ENCODE results near the gene C10orf88.

C10orf88 gene

DNA sequence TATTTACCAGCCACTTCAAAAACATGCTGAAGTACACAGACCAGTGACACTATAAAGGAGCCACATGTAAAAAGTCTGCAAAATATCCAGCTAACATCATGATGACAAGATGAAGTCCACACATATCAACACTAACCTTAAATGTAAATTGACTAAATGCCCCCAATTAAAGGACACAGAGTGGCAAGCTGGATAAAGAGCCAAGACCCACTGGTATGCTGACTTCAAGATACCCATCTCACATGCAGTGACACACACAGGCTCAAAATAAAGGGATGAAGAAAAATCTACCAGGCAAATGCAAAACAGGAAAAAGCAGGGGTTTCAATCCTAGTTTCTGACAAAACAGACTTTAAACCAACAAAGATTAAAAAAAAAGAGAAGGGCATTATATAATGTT is 12.9 kb upstream of the C10orf88 start:
- Histone ChIP-seq H2AK5ac (ENCODE audit: low read depth, low read length) (no peak overlapping the region), H3K36me3 (replicated peaks in 1 of 2; ENCODE audit: control insufficient read depth in 2 of 2, insufficient read depth in 2 of 2, low read length in 2 of 2) (peaks cover 0 to 9% of the 10 kb centered on the region in 2 donors), H3K4ac (ENCODE audit: low read length) (no peak overlapping the region), H3K4me3 (ENCODE audit: low read length in 2 of 2) (no peak overlapping the region), H3K27me3 (ENCODE audit: control insufficient read depth in 3 of 3, insufficient read depth in 3 of 3, low read depth in 1 of 3, low read length in 3 of 3) (no peaks in the 10 kb centered on the region), H3K79me1 (ENCODE audit: low read depth, low read length) (no peaks in the 10 kb centered on the region), H2BK120ac (ENCODE audit: low read depth, low read length) (no peak overlapping the region), H3K4me1 (ENCODE audit: control insufficient read depth in 2 of 2, insufficient read depth in 1 of 2, low read depth in 1 of 2, low read length in 2 of 2) (no peaks in the 10 kb centered on the region), H4K8ac (ENCODE audit: low read depth, low read length) (no peak overlapping the region), H2BK12ac (ENCODE audit: low read length) (no peak overlapping the region), H2BK5ac (ENCODE audit: low read length) (no peak overlapping the region), H3K9me3 (replicated peaks in 1 of 2; ENCODE audit: control insufficient read depth in 2 of 2, insufficient read depth in 1 of 2, low read depth in 1 of 2, low read length in 2 of 2) (peaks cover 0 to 25% of the 10 kb centered on the region in 2 donors), H3K18ac (ENCODE audit: low read length) (no peak overlapping the region), H2AFZ (ENCODE audit: low read length) (no peak overlapping the region), H3K27ac (replicated peaks; ENCODE audit: low read length) (no peak overlapping the region), H3K9ac (ENCODE audit: low read depth, low read length, poor library complexity) (no peak overlapping the region), H2BK15ac (ENCODE audit: low read length) (no peak overlapping the region), H3K14ac (ENCODE audit: low read length) (no peak overlapping the region), H3K23ac (ENCODE audit: low read depth, low read length, poor library complexity) (no peak overlapping the region), H4K91ac (ENCODE audit: low read depth, low read length, poor library complexity) (no peak overlapping the region), H3K4me2 (ENCODE audit: insufficient read depth, low read length, poor library complexity, severe bottlenecking) (no peak overlapping the region)
- DNase-seq (ENCODE audit: low spot score) = no peak

DNA sequence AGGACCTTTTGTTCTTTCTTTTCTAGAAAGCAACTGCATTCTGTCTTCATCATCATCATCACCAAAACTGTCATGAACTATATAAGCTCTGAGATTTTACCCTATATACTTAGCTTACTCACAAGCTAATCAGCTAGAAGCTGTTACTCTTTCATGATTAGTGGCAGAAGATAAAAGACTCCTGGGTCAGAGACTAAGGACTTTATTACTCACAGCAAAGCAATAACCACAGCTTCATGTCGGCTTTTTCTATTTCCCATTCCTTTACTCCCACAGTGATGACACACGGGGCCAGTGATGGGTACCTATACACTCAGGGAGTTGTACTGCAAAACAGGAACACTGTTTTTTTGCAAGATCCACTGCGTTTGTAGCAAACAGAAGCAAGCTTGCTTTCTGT is 8.4 kb upstream of the C10orf88 start:
- Histone ChIP-seq H4K8ac (ENCODE audit: low read depth, low read length) (no peak overlapping the region), H3K27ac (replicated peaks; ENCODE audit: low read length) (no peak overlapping the region), H3K9me3 (replicated peaks in 1 of 2; ENCODE audit: control insufficient read depth in 2 of 2, insufficient read depth in 1 of 2, low read depth in 1 of 2, low read length in 2 of 2) (peaks cover 0 to 20% of the 10 kb centered on the region in 2 donors), H4K91ac (ENCODE audit: low read depth, low read length, poor library complexity) (no peak overlapping the region), H2BK120ac (ENCODE audit: low read depth, low read length) (no peak overlapping the region), H2BK12ac (ENCODE audit: low read length) (no peak overlapping the region), H3K4me1 (ENCODE audit: control insufficient read depth in 2 of 2, insufficient read depth in 1 of 2, low read depth in 1 of 2, low read length in 2 of 2) (no peaks in the 10 kb centered on the region), H3K23ac (ENCODE audit: low read depth, low read length, poor library complexity) (no peak overlapping the region), H2BK15ac (ENCODE audit: low read length) (no peak overlapping the region), H3K18ac (ENCODE audit: low read length) (no peak overlapping the region), H3K36me3 (replicated peaks in 1 of 2; ENCODE audit: control insufficient read depth in 2 of 2, insufficient read depth in 2 of 2, low read length in 2 of 2) (peaks cover 0 to 9% of the 10 kb centered on the region in 2 donors), H2AK5ac (ENCODE audit: low read depth, low read length) (no peak overlapping the region), H3K79me1 (ENCODE audit: low read depth, low read length) (no peaks in the 10 kb centered on the region), H3K4me2 (ENCODE audit: insufficient read depth, low read length, poor library complexity, severe bottlenecking) (no peak overlapping the region), H3K4me3 (ENCODE audit: low read length in 2 of 2) (no peak overlapping the region), H2BK5ac (ENCODE audit: low read length) (no peak overlapping the region), H3K4ac (ENCODE audit: low read length) (no peak overlapping the region), H2AFZ (ENCODE audit: low read length) (no peak overlapping the region), H3K27me3 (ENCODE audit: control insufficient read depth in 3 of 3, insufficient read depth in 3 of 3, low read depth in 1 of 3, low read length in 3 of 3) (no peaks in the 10 kb centered on the region), H3K9ac (ENCODE audit: low read depth, low read length, poor library complexity) (no peak overlapping the region), H3K14ac (ENCODE audit: low read length) (no peak overlapping the region)
- no peak for DNase-seq (ENCODE audit: low spot score)
- WGBS, 2 donors (ENCODE audit: extremely low coverage in 2 of 2, insufficient read length in 2 of 2, insufficient replicate concordance in 1 of 2) = no CpG with 5 or more reads among the region's 3 CpGs

DNA sequence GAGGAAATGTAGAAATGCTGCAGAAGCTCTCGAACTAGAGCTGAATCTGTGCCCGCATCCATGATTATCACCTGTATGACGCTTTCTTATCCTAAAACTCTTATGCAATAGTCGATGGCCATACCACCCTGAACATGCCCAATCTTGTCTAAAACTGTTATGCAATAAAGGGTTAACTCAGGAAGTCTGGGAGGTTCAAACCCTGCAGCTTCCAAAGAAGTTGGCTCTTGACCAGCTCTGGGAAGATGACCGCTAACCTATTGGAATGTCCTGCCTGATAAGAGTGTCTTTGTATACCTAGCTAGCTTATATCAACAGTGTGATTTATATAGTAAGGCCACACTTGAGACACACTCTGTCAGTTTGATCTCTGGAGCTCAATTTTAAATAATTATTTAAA is 3.4 kb upstream of the C10orf88 start:
- Histone ChIP-seq H3K4me2 (ENCODE audit: insufficient read depth, low read length, poor library complexity, severe bottlenecking) (no peak overlapping the region), H3K27me3 (ENCODE audit: control insufficient read depth in 3 of 3, insufficient read depth in 3 of 3, low read depth in 1 of 3, low read length in 3 of 3) (no peaks in the 10 kb centered on the region), H2BK5ac (ENCODE audit: low read length) (no peak overlapping the region)

GRCh38 chr10:122955892-122956291 is 1.9 kb upstream of the C10orf88 start:
- Histone ChIP-seq H2BK12ac (ENCODE audit: low read length) (no peak overlapping the region), H3K4me3 (ENCODE audit: low read length in 2 of 2) (no peak overlapping the region), H2BK120ac (ENCODE audit: low read depth, low read length) (no peak overlapping the region), H2BK15ac (ENCODE audit: low read length) (no peak overlapping the region), H2AK5ac (ENCODE audit: low read depth, low read length) (no peak overlapping the region), H3K23ac (ENCODE audit: low read depth, low read length, poor library complexity) (no peak overlapping the region), H3K9me3 (replicated peaks in 1 of 2; ENCODE audit: control insufficient read depth in 2 of 2, insufficient read depth in 1 of 2, low read depth in 1 of 2, low read length in 2 of 2) (peaks cover 3 to 5% of the 10 kb centered on the region in 2 donors), H3K4me2 (ENCODE audit: insufficient read depth, low read length, poor library complexity, severe bottlenecking) (no peak overlapping the region), H3K18ac (ENCODE audit: low read length) (no peak overlapping the region), H4K8ac (ENCODE audit: low read depth, low read length) (no peak overlapping the region), H3K14ac (ENCODE audit: low read length) (no peak overlapping the region), H2AFZ (ENCODE audit: low read length) (no peak overlapping the region), H3K4ac (ENCODE audit: low read length) (no peak overlapping the region), H3K27ac (replicated peaks; ENCODE audit: low read length) (no peak overlapping the region), H3K9ac (ENCODE audit: low read depth, low read length, poor library complexity) (no peak overlapping the region), H3K4me1 (ENCODE audit: control insufficient read depth in 2 of 2, insufficient read depth in 1 of 2, low read depth in 1 of 2, low read length in 2 of 2) (peaks cover 2 to 3% of the 10 kb centered on the region in 2 donors), H3K27me3 (ENCODE audit: control insufficient read depth in 3 of 3, insufficient read depth in 3 of 3, low read depth in 1 of 3, low read length in 3 of 3) (no peaks in the 10 kb centered on the region), H2BK5ac (ENCODE audit: low read length) (no peak overlapping the region), H4K91ac (ENCODE audit: low read depth, low read length, poor library complexity) (no peak overlapping the region), H3K79me1 (ENCODE audit: low read depth, low read length) (no peaks in the 10 kb centered on the region), H3K36me3 (replicated peaks in 1 of 2; ENCODE audit: control insufficient read depth in 2 of 2, insufficient read depth in 2 of 2, low read length in 2 of 2) (peaks cover 0 to 17% of the 10 kb centered on the region in 2 donors)
- no peak for DNase-seq (ENCODE audit: low spot score)
- no CpG with 5 or more reads among the region's 1 CpG for WGBS, 2 donors (ENCODE audit: extremely low coverage in 2 of 2, insufficient read length in 2 of 2, insufficient replicate concordance in 1 of 2)

More for the DNA sequence above, 3.4 kb upstream of the C10orf88 start:
- H3K9me3 ChIP-seq (replicated peaks in 1 of 2; ENCODE audit: control insufficient read depth in 2 of 2, insufficient read depth in 1 of 2, low read depth in 1 of 2, low read length in 2 of 2) = peaks cover 3 to 5% of the 10 kb centered on the region in 2 donors
- H3K36me3 ChIP-seq (replicated peaks in 1 of 2; ENCODE audit: control insufficient read depth in 2 of 2, insufficient read depth in 2 of 2, low read length in 2 of 2) = peaks cover 0 to 3% of the 10 kb centered on the region in 2 donors
- peaks cover 2 to 3% of the 10 kb centered on the region in 2 donors for H3K4me1 ChIP-seq (ENCODE audit: control insufficient read depth in 2 of 2, insufficient read depth in 1 of 2, low read depth in 1 of 2, low read length in 2 of 2)
- no peak overlapping the region for H3K14ac ChIP-seq (ENCODE audit: low read length)
- no peak overlapping the region for H4K91ac ChIP-seq (ENCODE audit: low read depth, low read length, poor library complexity)
- H3K4ac ChIP-seq (ENCODE audit: low read length) = no peak overlapping the region
- no CpG with 5 or more reads among the region's 5 CpGs for WGBS, 2 donors (ENCODE audit: extremely low coverage in 2 of 2, insufficient read length in 2 of 2, insufficient replicate concordance in 1 of 2)
- no peak overlapping the region for H3K9ac ChIP-seq (ENCODE audit: low read depth, low read length, poor library complexity)
- no peak overlapping the region for H3K23ac ChIP-seq (ENCODE audit: low read depth, low read length, poor library complexity)
- no peak overlapping the region for H2AFZ ChIP-seq (ENCODE audit: low read length)
- DNase-seq (ENCODE audit: low spot score) = no peak
- no peak overlapping the region for H2BK120ac ChIP-seq (ENCODE audit: low read depth, low read length)
- no peak overlapping the region for H4K8ac ChIP-seq (ENCODE audit: low read depth, low read length)
- no peak overlapping the region for H2AK5ac ChIP-seq (ENCODE audit: low read depth, low read length)
- no peak overlapping the region for H3K4me3 ChIP-seq (ENCODE audit: low read length in 2 of 2)
- H3K79me1 ChIP-seq (ENCODE audit: low read depth, low read length) = no peaks in the 10 kb centered on the region
- no peak overlapping the region for H3K27ac ChIP-seq (replicated peaks; ENCODE audit: low read length)
- no peak overlapping the region for H3K18ac ChIP-seq (ENCODE audit: low read length)
- H2BK15ac ChIP-seq (ENCODE audit: low read length) = no peak overlapping the region
- H2BK12ac ChIP-seq (ENCODE audit: low read length) = no peak overlapping the region
